SK-N-SH treated with all-trans-retinoic acid at 6 μM for 48 hours (cell line): Measurements from ENCODE around the gene MTARC2.

Experiments
- ARNTL ChIP-seq: fragments of 450-650 bp; formaldehyde crosslinking; IDR thresholded peaks from 2 replicates; pipeline ENCODE4 v1.5.0; 2020; ENCODE audit warnings: low read depth, mild to moderate bottlenecking, moderate library complexity, borderline replicate concordance
- BACH2 ChIP-seq: fragments of 250-450 bp; sonication (Bioruptor Pico); IDR thresholded peaks from 2 replicates; pipeline ENCODE4 v1.9.0; 2021; ENCODE audit warnings: mild to moderate bottlenecking, borderline replicate concordance
- CSDC2 ChIP-seq: fragments of 250-450 bp; sonication (Bioruptor Pico); IDR thresholded peaks from 2 replicates; pipeline ENCODE4 v1.5.0; 2020; ENCODE audit warnings: mild to moderate bottlenecking, moderate library complexity
- ESRRG ChIP-seq: fragments of 250-450 bp; sonication (Bioruptor Pico); IDR thresholded peaks from 2 replicates; pipeline ENCODE4 v1.6.1; 2021; ENCODE audit warnings: mild to moderate bottlenecking
- GLIS3 ChIP-seq: fragments of 250-450 bp; sonication (Bioruptor Pico); IDR thresholded peaks from 2 replicates; pipeline ENCODE4 v1.5.0; 2020; ENCODE audit warnings: mild to moderate bottlenecking, moderate library complexity
- TOX ChIP-seq: fragments of 250-450 bp; sonication (Bioruptor Pico); IDR thresholded peaks from 2 replicates; pipeline ENCODE4 v1.8.0; 2021; ENCODE audit warnings: mild to moderate bottlenecking, moderate library complexity, borderline replicate concordance
- ZC3H10 ChIP-seq: fragments of 250-450 bp; sonication (Bioruptor Pico); IDR thresholded peaks from 2 replicates; pipeline ENCODE4 v1.5.1; 2021; ENCODE audit warnings: mild to moderate bottlenecking, moderate library complexity
- ZFP3 ChIP-seq: fragments of 250-450 bp; sonication (Bioruptor Pico); IDR thresholded peaks from 2 replicates; pipeline ENCODE4 v1.5.0; 2020; ENCODE audit warnings: mild to moderate bottlenecking, moderate library complexity
- ZFP30 ChIP-seq: fragments of 450-650 bp; formaldehyde crosslinking; IDR thresholded peaks from 2 replicates; pipeline ENCODE4 v1.5.0; 2022; ENCODE audit warnings: mild to moderate bottlenecking, moderate library complexity
- ZNF565 ChIP-seq: fragments of 450-650 bp; formaldehyde crosslinking; conservative IDR thresholded peaks from 2 replicates; pipeline ENCODE4 v1.5.0; 2020; ENCODE audit warnings: low read depth, mild to moderate bottlenecking, moderate library complexity
- ZNF8 ChIP-seq: fragments of 450-650 bp; formaldehyde crosslinking; IDR thresholded peaks from 2 replicates; pipeline ENCODE4 v1.5.0; 2020; ENCODE audit warnings: mild to moderate bottlenecking, moderate library complexity
- TF ChIP-seq, protein P1 (sequence below): fragments of 250-450 bp; sonication (Bioruptor Pico); IDR thresholded peaks from 2 replicates; pipeline ENCODE4 v1.5.1; 2021; ENCODE audit warnings: mild to moderate bottlenecking, moderate library complexity
- TF ChIP-seq, protein P2 (sequence below): fragments of 250-450 bp; sonication (Bioruptor Pico); IDR thresholded peaks from 2 replicates; pipeline ENCODE4 v1.8.0; 2020; ENCODE audit warnings: mild to moderate bottlenecking, moderate library complexity, borderline replicate concordance
- TF ChIP-seq, protein P3 (sequence below): fragments of 250-450 bp; sonication (Bioruptor Pico); IDR thresholded peaks from 2 replicates; pipeline ENCODE4 v1.5.1; 2020; ENCODE audit warnings: low read depth, mild to moderate bottlenecking, moderate library complexity

DNA sequence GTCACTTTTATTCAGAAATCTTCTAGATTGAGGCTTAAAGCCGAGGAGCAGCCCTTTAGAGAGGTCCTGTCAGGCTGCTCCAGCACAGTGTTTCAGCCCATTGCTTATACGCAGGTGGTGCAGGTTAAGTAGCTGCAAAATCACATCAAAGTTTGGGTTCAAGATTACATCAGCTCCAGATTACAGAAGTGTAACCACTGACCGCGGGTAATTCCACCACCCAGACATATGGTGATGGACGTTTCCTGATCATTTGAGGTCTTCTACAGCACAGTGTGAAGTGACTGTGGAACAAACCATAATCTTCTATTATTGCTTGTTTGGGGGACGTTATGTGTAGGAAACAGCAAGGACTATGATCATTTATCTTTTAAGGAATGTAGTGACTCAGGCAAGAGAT lies 46.1 kb upstream of the MTARC2 start:
- TF ChIP-seq ESRRG (no peak), ZFP3 (CRISPR knock-in tag) (no peak), ZC3H10 (CRISPR knock-in tag) (no peak), BACH2 (CRISPR knock-in tag) (no peak), ZNF8 (CRISPR knock-in tag) (no peak), GLIS3 (CRISPR knock-in tag) (no peak), TOX (CRISPR knock-in tag) (no peak), CSDC2 (CRISPR knock-in tag) (no peak), ZFP30 (CRISPR knock-in tag) (no peak), ARNTL (CRISPR knock-in tag) (no peak), ZNF565 (CRISPR knock-in tag) (no peak)
- TF ChIP-seq, protein P1, sequence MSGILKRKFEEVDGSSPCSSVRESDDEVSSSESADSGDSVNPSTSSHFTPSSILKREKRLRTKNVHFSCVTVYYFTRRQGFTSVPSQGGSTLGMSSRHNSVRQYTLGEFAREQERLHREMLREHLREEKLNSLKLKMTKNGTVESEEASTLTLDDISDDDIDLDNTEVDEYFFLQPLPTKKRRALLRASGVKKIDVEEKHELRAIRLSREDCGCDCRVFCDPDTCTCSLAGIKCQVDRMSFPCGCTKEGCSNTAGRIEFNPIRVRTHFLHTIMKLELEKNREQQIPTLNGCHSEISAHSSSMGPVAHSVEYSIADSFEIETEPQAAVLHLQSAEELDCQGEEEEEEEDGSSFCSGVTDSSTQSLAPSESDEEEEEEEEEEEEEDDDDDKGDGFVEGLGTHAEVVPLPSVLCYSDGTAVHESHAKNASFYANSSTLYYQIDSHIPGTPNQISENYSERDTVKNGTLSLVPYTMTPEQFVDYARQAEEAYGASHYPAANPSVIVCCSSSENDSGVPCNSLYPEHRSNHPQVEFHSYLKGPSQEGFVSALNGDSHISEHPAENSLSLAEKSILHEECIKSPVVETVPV (CRISPR knock-in tag) = no peak
- TF ChIP-seq, protein P2, sequence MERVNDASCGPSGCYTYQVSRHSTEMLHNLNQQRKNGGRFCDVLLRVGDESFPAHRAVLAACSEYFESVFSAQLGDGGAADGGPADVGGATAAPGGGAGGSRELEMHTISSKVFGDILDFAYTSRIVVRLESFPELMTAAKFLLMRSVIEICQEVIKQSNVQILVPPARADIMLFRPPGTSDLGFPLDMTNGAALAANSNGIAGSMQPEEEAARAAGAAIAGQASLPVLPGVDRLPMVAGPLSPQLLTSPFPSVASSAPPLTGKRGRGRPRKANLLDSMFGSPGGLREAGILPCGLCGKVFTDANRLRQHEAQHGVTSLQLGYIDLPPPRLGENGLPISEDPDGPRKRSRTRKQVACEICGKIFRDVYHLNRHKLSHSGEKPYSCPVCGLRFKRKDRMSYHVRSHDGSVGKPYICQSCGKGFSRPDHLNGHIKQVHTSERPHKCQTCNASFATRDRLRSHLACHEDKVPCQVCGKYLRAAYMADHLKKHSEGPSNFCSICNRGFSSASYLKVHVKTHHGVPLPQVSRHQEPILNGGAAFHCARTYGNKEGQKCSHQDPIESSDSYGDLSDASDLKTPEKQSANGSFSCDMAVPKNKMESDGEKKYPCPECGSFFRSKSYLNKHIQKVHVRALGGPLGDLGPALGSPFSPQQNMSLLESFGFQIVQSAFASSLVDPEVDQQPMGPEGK (CRISPR knock-in tag) = no peak
- TF ChIP-seq, protein P3, sequence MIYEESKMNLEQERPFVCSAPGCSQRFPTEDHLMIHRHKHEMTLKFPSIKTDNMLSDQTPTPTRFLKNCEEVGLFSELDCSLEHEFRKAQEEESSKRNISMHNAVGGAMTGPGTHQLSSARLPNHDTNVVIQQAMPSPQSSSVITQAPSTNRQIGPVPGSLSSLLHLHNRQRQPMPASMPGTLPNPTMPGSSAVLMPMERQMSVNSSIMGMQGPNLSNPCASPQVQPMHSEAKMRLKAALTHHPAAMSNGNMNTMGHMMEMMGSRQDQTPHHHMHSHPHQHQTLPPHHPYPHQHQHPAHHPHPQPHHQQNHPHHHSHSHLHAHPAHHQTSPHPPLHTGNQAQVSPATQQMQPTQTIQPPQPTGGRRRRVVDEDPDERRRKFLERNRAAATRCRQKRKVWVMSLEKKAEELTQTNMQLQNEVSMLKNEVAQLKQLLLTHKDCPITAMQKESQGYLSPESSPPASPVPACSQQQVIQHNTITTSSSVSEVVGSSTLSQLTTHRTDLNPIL (CRISPR knock-in tag) = no peak
